ENCODE measurements around the gene MEIOSIN.

Gene MEIOSIN

GRCh38 chr19:45766296-45766868, 33.1 kb downstream of the MEIOSIN start:
- DNase-seq: no peak

- no peak for DNase-seq
Observed at GRCh38 chr19:45766869-45767346, 33.7 kb downstream of the MEIOSIN start.

- DNase-seq: no peak
Observed at GRCh38 chr19:45767410-45767880, 34.2 kb downstream of the MEIOSIN start.

GRCh38 chr19:45767881-45768654, 34.8 kb downstream of the MEIOSIN start:
- DNase-seq: no peak

GRCh38 chr19:45768655-45768983, 35.4 kb downstream of the MEIOSIN start:
- DNase-seq: no peak

GRCh38 chr19:45768984-45769782, 35.9 kb downstream of the MEIOSIN start, which contains the start of gene SIX5:
Gene SIX5, minus strand, starts transcription at chr19:45769252. Its CDS starts 408 bp downstream, at chr19:45768844.
- DNase-seq: peak; percentile 90

- DNase-seq: no peak
Observed at GRCh38 chr19:45769821-45770191, 36.6 kb downstream of the MEIOSIN start.

GRCh38 chr19:45770192-45771101, 37.2 kb downstream of the MEIOSIN start:
- DNase-seq: peak; percentile 98

- no peak for DNase-seq
Observed at GRCh38 chr19:45771311-45771933, 38.2 kb downstream of the MEIOSIN start.

- DNase-seq: no peak
Observed at GRCh38 chr19:45772130-45772840, 39.0 kb downstream of the MEIOSIN start.

- no peak for DNase-seq
Observed at GRCh38 chr19:45772912-45773311, 39.7 kb downstream of the MEIOSIN start.

GRCh38 chr19:45773384-45773783, 40.1 kb downstream of the MEIOSIN start:
- no peak for DNase-seq

- no peak for DNase-seq
Observed at GRCh38 chr19:45774765-45775164, 41.5 kb downstream of the MEIOSIN start.

GRCh38 chr19:45777395-45777961, 44.2 kb downstream of the MEIOSIN start:
- DNase-seq: no peak

GRCh38 chr19:45778010-45778661, 44.9 kb downstream of the MEIOSIN start:
- no peak for DNase-seq

GRCh38 chr19:45779231-45780145, 46.2 kb downstream of the MEIOSIN start:
- DNase-seq: peak; percentile 91

- no peak for DNase-seq
Observed at GRCh38 chr19:45780146-45780447, 46.9 kb downstream of the MEIOSIN start.

- no peak for DNase-seq
Observed at GRCh38 chr19:45780448-45781213, 47.4 kb downstream of the MEIOSIN start.
